ENCODE measurements around the gene EPHB4.
"Not testable (repeated sequence)": the region's sequence is repeated elsewhere in the genome, so short reads cannot be mapped to it uniquely, and the experiment has no call there.

EPHB4 gene

DNA sequence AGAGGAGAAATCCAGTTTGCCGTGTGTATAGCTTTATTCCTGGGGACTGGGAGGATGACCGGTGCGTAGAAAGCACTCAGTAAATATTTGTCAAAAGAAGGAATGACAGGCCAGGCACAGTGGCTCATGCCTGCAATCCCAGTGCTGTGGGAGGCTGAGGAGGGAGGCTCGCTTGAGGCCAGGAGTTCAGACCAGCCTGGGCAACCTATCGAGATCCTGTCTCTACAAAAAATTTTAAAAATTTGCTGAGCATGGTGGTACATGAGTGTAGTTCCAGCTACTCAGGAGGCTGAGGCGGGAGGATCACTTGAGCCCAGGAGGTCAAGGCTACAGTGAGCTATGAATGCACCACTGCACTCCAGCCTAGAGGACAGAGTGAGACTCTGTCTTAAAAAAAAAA lies 15.8 kb downstream of the EPHB4 start:
- TF ChIP-seq, protein P1, sequence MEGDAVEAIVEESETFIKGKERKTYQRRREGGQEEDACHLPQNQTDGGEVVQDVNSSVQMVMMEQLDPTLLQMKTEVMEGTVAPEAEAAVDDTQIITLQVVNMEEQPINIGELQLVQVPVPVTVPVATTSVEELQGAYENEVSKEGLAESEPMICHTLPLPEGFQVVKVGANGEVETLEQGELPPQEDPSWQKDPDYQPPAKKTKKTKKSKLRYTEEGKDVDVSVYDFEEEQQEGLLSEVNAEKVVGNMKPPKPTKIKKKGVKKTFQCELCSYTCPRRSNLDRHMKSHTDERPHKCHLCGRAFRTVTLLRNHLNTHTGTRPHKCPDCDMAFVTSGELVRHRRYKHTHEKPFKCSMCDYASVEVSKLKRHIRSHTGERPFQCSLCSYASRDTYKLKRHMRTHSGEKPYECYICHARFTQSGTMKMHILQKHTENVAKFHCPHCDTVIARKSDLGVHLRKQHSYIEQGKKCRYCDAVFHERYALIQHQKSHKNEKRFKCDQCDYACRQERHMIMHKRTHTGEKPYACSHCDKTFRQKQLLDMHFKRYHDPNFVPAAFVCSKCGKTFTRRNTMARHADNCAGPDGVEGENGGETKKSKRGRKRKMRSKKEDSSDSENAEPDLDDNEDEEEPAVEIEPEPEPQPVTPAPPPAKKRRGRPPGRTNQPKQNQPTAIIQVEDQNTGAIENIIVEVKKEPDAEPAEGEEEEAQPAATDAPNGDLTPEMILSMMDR (IDR thresholded peaks at IDR 0.05; ENCODE audit: unreplicated experiment in 3 of 3) = no peak
- Mint-ChIP-seq H3K9me3 (no peaks in the 10 kb centered on the region), H3K4me1 (no peaks in the 10 kb centered on the region), H3K27me3 (ENCODE audit: low read depth) (no peaks in the 10 kb centered on the region), H3K36me3 (ENCODE audit: low read depth) (peaks cover 79% of the 10 kb centered on the region), H3K27ac (no peak overlapping the region), H3K4me3 (no peak overlapping the region)

DNA sequence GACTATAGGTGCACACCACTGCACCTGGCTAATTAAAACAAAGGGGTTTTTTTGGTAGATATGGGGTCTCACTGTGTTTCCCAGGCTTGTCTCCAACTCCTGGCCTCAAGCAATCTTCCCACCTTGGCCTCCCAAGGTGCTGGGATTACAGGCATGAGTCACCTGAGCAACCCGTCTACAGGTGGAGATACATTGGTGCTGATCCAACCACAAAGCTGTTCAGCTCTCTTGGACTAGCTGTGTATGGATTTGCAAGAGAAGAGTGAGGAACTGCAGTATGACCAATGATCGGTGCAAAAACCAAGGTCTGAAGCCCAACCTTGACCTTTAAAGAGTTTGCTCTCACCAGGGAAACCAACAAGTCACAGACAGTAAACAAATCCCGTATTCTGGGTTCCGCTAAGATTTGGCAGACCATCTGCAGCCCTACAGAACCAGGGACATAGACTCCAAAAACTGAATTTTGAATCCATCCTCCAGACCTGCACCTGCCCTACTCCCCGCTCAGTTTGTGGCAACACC lies 18.9 kb downstream of the EPHB4 start:
- Mint-ChIP-seq H3K27me3 (ENCODE audit: low read depth) (no peaks in the 10 kb centered on the region), H3K27ac (no peak overlapping the region), H3K4me1 (peaks cover 5% of the 10 kb centered on the region), H3K4me3 (no peak overlapping the region), H3K36me3 (ENCODE audit: low read depth) (peaks cover 81% of the 10 kb centered on the region), H3K9me3 (no peaks in the 10 kb centered on the region)
- TF ChIP-seq, protein P1 (IDR thresholded peaks at IDR 0.05; ENCODE audit: unreplicated experiment in 3 of 3) = no peak

DNA sequence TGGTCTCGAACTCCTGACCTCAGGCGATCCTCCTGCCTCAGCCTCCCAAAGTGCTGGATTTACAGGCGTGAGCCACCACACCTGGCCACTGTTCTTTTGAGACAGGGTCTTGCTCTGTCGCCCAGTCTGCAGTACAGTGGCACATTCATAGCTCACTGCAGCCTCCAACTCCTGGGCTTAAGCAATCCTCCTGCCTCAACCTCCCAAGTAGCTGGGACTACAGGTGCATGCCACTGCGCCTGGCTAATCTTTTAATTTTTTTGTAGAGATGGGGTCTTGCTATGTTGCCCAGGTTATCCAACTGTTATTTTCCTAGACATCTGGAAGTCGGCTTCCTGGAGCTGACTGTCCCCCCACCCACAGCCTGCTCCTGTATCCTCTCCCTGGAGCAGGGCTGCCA lies 20.4 kb downstream of the EPHB4 start:
- not testable (repeated sequence) for H3K9me3 Mint-ChIP-seq; H3K27me3 Mint-ChIP-seq (ENCODE audit: low read depth); H3K27ac Mint-ChIP-seq; H3K4me3 Mint-ChIP-seq
- H3K36me3 Mint-ChIP-seq (ENCODE audit: low read depth) = peaks cover 78% of the 10 kb centered on the region
- peaks cover 13% of the 10 kb centered on the region for H3K4me1 Mint-ChIP-seq

DNA sequence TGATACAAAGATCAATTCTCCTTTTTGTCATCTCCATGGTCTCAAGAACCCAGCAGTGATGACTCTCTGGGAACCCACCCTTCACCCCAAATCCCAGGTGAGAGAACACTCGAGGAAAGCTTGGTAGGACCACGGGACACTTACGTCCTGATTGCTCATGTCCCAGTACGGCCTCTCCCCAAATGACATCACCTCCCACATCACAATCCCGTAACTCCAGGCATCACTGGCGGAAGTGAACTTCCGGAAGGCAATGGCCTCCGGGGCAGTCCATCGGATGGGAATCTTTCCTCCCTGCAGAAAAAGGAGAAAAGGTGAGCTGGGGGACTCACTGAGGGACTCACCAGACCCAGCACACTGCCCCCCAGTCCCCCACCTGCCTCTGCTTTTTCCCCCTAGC lies 21.0 kb downstream of the EPHB4 start:
- peaks cover 13% of the 10 kb centered on the region for H3K4me1 Mint-ChIP-seq
- H3K27me3 Mint-ChIP-seq (ENCODE audit: low read depth) = no peaks in the 10 kb centered on the region
- H3K9me3 Mint-ChIP-seq = no peaks in the 10 kb centered on the region
- no peak overlapping the region for H3K27ac Mint-ChIP-seq
- no peak overlapping the region for H3K4me3 Mint-ChIP-seq
- H3K36me3 Mint-ChIP-seq (ENCODE audit: low read depth) = peaks cover 75% of the 10 kb centered on the region
- TF ChIP-seq, protein P1 (IDR thresholded peaks at IDR 0.05; ENCODE audit: unreplicated experiment in 3 of 3) = no peak

DNA sequence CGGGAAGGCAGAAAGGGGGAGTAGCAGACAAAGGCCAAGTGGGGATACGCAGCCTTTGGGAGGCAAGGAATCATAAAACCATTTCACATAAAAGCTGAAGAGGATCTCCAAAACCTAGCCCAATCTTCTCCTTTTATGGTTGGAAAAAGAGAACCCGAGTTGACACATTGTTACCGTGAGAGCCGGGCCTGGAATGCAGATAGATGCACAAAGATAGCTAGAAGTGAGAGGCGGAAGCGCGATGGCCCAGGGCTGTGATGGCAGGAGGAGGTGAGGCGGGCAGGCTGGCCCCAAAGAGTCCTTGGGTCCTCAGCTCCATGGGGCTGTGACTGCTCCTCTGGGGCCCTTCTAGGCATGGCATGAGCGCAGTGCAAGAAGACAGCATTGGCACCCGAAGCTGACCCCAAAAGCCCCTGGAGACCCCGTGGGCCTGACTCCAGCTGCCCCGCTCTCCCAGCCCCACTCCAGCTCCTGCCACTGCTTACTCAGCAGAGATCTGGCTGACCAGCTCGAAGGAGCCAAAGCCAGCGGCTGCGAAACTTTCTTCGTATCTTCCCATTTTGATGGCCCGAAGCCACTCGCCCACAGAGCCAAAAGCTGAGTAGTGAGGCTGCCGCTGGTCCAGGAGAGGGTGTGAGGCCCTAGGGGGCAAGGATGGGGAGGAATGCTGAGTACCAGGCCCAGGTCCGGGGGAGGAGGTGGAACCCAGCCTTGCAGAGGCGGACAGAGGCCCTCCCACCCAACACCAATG lies 22.5 kb downstream of the EPHB4 start:
- Mint-ChIP-seq H3K27ac (peak overlapping the region in 1 of 3 experiments; percentile 26), H3K4me3 (no peak overlapping the region), H3K9me3 (no peaks in the 10 kb centered on the region), H3K27me3 (ENCODE audit: low read depth) (no peaks in the 10 kb centered on the region), H3K36me3 (ENCODE audit: low read depth) (peaks cover 64% of the 10 kb centered on the region), H3K4me1 (peaks cover 13% of the 10 kb centered on the region)
- TF ChIP-seq, protein P1 (IDR thresholded peaks at IDR 0.05; ENCODE audit: unreplicated experiment in 3 of 3) = no peak

DNA sequence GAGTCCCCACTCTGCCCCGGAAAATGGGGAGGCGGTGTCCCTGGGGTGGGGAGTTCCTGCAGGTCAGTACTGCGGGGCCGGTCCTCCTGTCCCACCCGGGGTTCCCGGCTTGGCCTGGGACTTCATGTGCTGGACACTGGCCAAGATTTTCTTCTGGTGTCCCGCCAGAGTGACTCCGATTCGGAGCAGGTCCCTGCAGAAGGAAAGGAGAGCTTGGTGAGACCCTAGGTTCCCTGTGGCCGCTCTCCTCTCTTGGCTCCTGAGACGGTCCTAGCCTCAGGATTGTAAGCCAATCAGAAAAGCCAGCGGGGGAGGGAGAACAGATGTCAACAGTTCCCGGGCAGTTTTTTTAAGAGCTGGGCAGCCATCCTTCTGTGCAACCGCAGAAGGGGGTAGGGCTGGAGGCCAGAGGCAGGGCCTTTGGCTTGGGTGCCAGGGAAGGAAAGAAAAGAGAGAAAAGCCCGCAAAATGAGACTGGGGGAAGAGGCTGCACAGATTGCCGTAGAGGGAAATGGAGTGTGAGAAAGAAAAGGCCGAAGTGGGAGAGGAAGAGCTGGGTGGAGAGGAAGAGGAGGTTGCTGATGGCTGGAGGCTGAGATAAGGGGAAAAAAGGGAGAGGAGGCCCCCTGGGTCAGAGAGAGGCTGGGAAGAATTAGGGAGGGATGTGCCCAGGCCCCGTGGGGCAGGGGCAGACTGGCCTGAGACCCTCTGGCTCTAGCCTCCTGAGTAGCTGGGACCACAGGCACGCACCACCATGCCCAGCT lies 23.7 kb downstream of the EPHB4 start:
- Mint-ChIP-seq H3K36me3 (ENCODE audit: low read depth) (peaks cover 54% of the 10 kb centered on the region), H3K4me1 (peaks cover 13% of the 10 kb centered on the region), H3K27ac (peak overlapping the region; percentile 60 to 66 (median 65)), H3K27me3 (ENCODE audit: low read depth) (no peaks in the 10 kb centered on the region), H3K4me3 (peak overlapping the region in 1 of 3 experiments; percentile 31), H3K9me3 (no peaks in the 10 kb centered on the region)
- TF ChIP-seq, protein P1 (IDR thresholded peaks at IDR 0.05; ENCODE audit: unreplicated experiment in 3 of 3) = no peak
